Nephron (organoid): ENCODE results near the gene TIMM13.

Experiments
- H3K27ac Mint-ChIP-seq, 3 experiments: 2 replicates each; pipeline ENCODE4 v1.8.0; 2020; ENCODE audit warnings: mixed read lengths in 3 of 3, mild to moderate bottlenecking in 2 of 3, moderate library complexity in 1 of 3
- H3K27me3 Mint-ChIP-seq: 2 replicates; pipeline ENCODE4 v1.8.0; 2021; ENCODE audit warnings: low read depth, mild to moderate bottlenecking, moderate library complexity, mixed read lengths
- H3K36me3 Mint-ChIP-seq: 2 replicates; pipeline ENCODE4 v1.8.0; 2020; ENCODE audit warnings: low read depth, mixed read lengths
- H3K4me1 Mint-ChIP-seq: 2 replicates; pipeline ENCODE4 v1.8.0; 2020; ENCODE audit warnings: mixed read lengths
- H3K4me3 Mint-ChIP-seq, 3 experiments: 2 replicates each; pipeline ENCODE4 v1.8.0; 2020; ENCODE audit warnings: mild to moderate bottlenecking in 3 of 3, mixed read lengths in 3 of 3, moderate library complexity in 2 of 3
- H3K9me3 Mint-ChIP-seq: 2 replicates; pipeline ENCODE4 v1.8.0; 2020; ENCODE audit warnings: mixed read lengths
- TF ChIP-seq, protein P1 (sequence below), 3 experiments: fragments of 200-600 bp; sonication (generic); IDR thresholded peaks; one replicate each; pipeline ENCODE4 v1.5.0; 2021; ENCODE audit warnings: antibody characterized with exemption in 3 of 3; ENCODE audit not compliant: unreplicated experiment in 3 of 3

The TIMM13 gene

DNA sequence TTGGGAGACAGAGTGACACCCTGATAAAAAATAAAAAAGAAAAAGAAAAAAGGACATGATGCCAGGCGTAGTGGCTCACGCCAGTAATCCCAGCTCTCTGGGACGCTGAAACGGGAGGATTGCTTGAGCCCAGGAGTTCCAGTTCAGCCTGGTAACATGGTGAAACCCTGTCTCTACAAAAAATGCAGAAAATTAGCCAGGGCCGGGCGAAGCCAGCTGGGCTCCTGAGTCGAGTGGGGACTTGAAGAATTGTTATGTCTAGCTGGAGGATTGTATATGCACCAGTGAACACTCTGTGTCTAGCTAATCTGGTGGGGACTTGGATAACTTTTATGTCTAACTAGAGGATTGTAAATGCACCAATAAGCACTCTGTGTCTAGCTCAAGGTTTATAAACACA is 35.0 kb downstream of the TIMM13 start:
- H3K27me3 Mint-ChIP-seq, result peaks cover 24% of the 10 kb centered on the region
- H3K4me3 Mint-ChIP-seq, result no peak overlapping the region
- TF ChIP-seq, protein P1, sequence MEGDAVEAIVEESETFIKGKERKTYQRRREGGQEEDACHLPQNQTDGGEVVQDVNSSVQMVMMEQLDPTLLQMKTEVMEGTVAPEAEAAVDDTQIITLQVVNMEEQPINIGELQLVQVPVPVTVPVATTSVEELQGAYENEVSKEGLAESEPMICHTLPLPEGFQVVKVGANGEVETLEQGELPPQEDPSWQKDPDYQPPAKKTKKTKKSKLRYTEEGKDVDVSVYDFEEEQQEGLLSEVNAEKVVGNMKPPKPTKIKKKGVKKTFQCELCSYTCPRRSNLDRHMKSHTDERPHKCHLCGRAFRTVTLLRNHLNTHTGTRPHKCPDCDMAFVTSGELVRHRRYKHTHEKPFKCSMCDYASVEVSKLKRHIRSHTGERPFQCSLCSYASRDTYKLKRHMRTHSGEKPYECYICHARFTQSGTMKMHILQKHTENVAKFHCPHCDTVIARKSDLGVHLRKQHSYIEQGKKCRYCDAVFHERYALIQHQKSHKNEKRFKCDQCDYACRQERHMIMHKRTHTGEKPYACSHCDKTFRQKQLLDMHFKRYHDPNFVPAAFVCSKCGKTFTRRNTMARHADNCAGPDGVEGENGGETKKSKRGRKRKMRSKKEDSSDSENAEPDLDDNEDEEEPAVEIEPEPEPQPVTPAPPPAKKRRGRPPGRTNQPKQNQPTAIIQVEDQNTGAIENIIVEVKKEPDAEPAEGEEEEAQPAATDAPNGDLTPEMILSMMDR (IDR thresholded peaks at IDR 0.05; ENCODE audit: unreplicated experiment in 3 of 3), result no peak
- peaks cover 4% of the 10 kb centered on the region for H3K4me1 Mint-ChIP-seq
- H3K36me3 Mint-ChIP-seq, result no peaks in the 10 kb centered on the region
- H3K27ac Mint-ChIP-seq, result no peak overlapping the region
- peaks cover 4% of the 10 kb centered on the region for H3K9me3 Mint-ChIP-seq

DNA sequence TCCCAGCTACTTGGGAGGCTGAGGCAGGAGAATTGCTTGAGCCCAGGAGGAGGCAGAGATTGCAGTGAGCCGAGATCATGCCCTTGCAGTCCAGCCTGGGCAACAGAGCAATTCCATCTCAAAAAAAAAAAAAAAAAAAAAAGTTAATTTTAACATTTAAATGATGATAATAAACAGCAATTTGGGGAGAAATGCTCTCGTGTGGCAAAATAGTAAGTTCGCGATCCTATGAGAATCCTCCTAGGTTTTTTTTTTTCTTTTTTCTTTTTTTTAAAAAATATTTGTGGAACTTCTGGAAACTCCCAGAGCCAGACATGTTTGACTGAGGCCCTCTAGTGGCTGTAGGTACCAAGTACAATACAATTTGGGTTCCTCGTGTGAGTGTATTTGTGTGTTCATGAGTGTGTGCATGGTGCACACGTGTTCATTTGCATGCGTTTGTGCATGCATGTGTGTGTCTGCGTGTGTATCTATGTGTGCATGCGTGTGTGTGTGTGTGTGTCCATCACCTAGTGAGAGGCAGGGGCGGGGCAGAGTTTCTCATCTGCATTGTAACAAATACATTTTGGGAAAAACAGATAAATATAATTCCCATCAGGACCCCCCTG is 36.2 kb downstream of the TIMM13 start:
- Mint-ChIP-seq H3K27ac (peak overlapping the region in 1 of 3 experiments; percentile 28), H3K4me3 (no peak overlapping the region), H3K9me3 (peaks cover 4% of the 10 kb centered on the region), H3K36me3 (no peaks in the 10 kb centered on the region), H3K27me3 (peaks cover 29% of the 10 kb centered on the region), H3K4me1 (peaks cover 4% of the 10 kb centered on the region)
- TF ChIP-seq, protein P1 (IDR thresholded peaks at IDR 0.05; ENCODE audit: unreplicated experiment in 3 of 3), result peak; percentile 79 to 85 (median 80)

DNA sequence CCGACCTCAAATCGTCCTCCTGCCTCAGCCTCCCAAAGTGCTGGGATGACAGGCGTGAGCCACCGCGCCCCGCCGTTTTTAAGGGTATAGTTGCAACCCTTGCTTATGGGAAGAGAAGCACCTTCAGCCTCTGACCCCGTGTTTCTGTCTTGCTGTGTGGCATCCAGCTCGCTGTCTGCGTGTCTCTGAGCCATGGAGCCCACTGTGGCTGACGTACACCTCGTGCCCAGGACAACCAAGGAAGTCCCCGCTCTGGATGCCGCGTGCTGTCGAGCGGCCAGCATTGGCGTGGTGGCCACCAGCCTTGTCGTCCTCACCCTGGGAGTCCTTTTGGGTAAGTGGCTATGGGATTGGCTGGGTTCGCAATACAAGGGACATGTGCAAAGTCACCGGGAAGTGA is 37.8 kb downstream of the TIMM13 start:
- H3K27ac Mint-ChIP-seq, result no peak overlapping the region
- no peaks in the 10 kb centered on the region for H3K36me3 Mint-ChIP-seq
- TF ChIP-seq, protein P1 (IDR thresholded peaks at IDR 0.05; ENCODE audit: unreplicated experiment in 3 of 3), result no peak
- peaks cover 4% of the 10 kb centered on the region for H3K9me3 Mint-ChIP-seq
- H3K4me1 Mint-ChIP-seq, result peaks cover 4% of the 10 kb centered on the region
- no peak overlapping the region for H3K4me3 Mint-ChIP-seq
- peaks cover 32% of the 10 kb centered on the region for H3K27me3 Mint-ChIP-seq

DNA sequence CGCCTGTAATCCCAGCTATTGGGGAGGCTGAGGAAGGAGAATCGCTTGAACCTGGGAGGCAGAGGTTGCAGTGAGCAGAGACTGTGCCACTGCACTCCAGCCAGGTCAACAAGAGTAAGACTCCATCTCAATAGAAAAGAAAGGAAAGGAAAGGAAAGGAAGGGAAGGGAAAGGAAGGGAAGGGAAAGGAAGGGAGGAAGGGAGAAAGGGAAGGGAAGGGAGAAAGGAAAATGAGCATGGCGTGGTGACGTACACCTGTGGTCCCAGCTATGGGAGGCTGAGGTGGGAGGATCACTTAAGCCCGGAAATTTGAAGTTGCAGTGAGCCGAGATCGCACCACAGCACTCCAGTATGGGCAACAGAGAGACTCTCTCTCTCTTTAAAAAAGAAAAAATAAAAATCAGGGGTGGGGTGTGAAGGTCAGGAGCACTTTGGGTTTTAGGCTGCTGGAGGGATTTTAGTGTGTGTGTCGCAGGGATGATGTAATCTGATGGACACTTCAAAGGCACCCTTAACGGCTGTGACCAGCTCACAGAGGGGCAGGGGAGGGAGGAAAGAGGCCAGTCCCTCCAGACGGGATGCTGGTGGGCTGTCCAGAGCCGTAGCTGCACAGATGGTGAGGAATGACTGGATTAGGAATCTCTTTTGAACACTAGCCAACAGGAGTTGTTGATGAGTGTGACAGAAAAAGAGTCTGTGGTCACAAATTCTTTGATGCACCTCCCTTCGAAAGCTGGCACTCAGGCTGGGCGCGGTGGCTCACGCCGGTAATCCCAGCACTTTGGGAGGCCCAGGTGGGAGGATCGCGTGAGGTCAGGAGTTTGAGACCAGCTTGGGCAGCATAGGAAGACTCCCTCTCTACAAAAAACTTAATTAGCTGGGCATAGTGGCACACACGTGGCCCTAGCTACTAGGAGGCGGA is 39.8 kb downstream of the TIMM13 start:
- Mint-ChIP-seq H3K27me3 (peaks cover 29% of the 10 kb centered on the region), H3K4me3 (no peak overlapping the region)

DNA sequence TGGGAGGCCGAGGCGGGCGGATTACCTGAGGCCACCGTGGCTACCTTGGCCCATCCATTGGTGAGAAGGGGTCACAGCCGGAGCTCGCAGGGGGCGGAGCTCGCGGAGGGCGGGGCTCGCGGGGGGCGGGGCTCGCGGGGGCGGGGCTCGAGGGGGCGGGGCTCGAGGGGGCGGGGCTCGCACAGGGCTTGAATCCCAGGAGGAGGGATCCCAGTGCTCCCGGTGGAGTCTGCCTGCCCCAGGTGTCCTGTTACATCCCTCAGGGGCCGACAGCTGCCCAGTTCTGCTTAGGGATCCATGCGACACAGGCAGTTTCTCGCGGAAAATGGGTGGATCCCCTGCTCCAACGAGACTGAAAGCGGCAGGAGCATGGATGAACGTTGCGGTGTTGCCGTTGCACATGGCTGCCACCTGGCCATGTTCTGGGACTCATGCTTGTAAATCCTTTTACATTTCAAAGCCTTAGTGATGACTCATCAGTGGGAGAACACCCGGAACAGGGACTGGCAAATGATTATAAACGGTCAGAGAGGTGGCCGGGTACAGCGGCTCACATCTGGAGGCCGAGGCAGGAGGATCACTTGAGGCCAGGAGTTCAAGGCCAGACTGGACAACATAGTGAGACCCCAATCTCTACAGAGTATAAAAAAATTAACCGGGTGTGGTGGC is 42.2 kb downstream of the TIMM13 start:
- TF ChIP-seq, protein P1 (IDR thresholded peaks at IDR 0.05; ENCODE audit: unreplicated experiment in 3 of 3), result no peak
- no peak overlapping the region for H3K4me3 Mint-ChIP-seq
- H3K4me1 Mint-ChIP-seq, result peaks cover 14% of the 10 kb centered on the region
- peaks cover 6% of the 10 kb centered on the region for H3K9me3 Mint-ChIP-seq
- no peaks in the 10 kb centered on the region for H3K36me3 Mint-ChIP-seq
- H3K27me3 Mint-ChIP-seq, result peaks cover 30% of the 10 kb centered on the region
- H3K27ac Mint-ChIP-seq, result peak overlapping the region in 1 of 3 experiments; percentile 72

More for the DNA sequence above, 39.8 kb downstream of the TIMM13 start:
- H3K36me3 Mint-ChIP-seq, result no peaks in the 10 kb centered on the region
- peaks cover 5% of the 10 kb centered on the region for H3K4me1 Mint-ChIP-seq
- no peak overlapping the region for H3K27ac Mint-ChIP-seq
- TF ChIP-seq, protein P1 (IDR thresholded peaks at IDR 0.05; ENCODE audit: unreplicated experiment in 3 of 3), result no peak
- no peaks in the 10 kb centered on the region for H3K9me3 Mint-ChIP-seq
